ENCODE measurements around the gene PLCB1. TPM values are rescaled to one million over a fixed set of nuclear protein-coding genes. Genes with fewer than 3 reads are reported as not detected.

Gene PLCB1
- total RNA-seq, result 50.3 and 52.3 TPM in 2 replicates

GRCh38 chr20:8131598-8132483 lies at the start of gene PLCB1:
TSS of gene PLCB1 (plus strand) at chr20:8132266. CDS start at chr20:8132652, 386 bp downstream.

Other genes with a start within 250 kb of the PLCB1 start
- gene HAO1, start 191.8 kb upstream of the PLCB1 start, total RNA-seq, result not detected in 2 replicates
- 58.5 and 64.4 TPM in 2 replicates for gene TMX4, start 112.5 kb upstream of the PLCB1 start, total RNA-seq